Mesenteric fat pad (tissue), 1 donor: Measurements from ENCODE around the gene CSH1. TPM values are rescaled to one million over a fixed set of nuclear protein-coding genes. Genes with fewer than 3 reads are reported as not detected.
"Not testable (repeated sequence)": the region's sequence is repeated elsewhere in the genome, so short reads cannot be mapped to it uniquely, and the experiment has no call there.

Experiments
- DNase-seq: peaks from one replicate; pipeline ENCODE4 v3.0.0-alpha.2; 2020; ENCODE audit warnings: low spot score
- total RNA-seq: library from RNA; stranded (reverse); fragmentation: NEBNext Ultra II Directional; extraction: Animal tissue kit (Norgen Biotek cat#: 25700); gene quantifications from one replicate; pipeline ENCODE4 v1.2.1, GENCODE V29; 2021
- donor health status: DM: yes; HTN: yes; CAD: no.

The CSH1 gene
- total RNA-seq, 1 donor from 2014 or later: not detected

- not testable (repeated sequence) for DNase-seq
Observed at GRCh38 chr17:63904796-63905195, 8.4 kb upstream of the CSH1 start.

GRCh38 chr17:63903787-63904201, 7.4 kb upstream of the CSH1 start:
- not testable (repeated sequence) for DNase-seq

- not testable (repeated sequence) for DNase-seq
Observed at GRCh38 chr17:63901971-63902370, 5.6 kb upstream of the CSH1 start.

- not testable (repeated sequence) for DNase-seq
Observed at GRCh38 chr17:63898899-63899798, 2.8 kb upstream of the CSH1 start.

- DNase-seq: peak; percentile 37
Observed at GRCh38 chr17:63894821-63895220, 1.6 kb downstream of the CSH1 start.

- peak; percentile 65 for DNase-seq
Observed at GRCh38 chr17:63894021-63894420, 2.4 kb downstream of the CSH1 start.

GRCh38 chr17:63892316-63893037, 3.9 kb downstream of the CSH1 start:
- DNase-seq: not testable (repeated sequence)

- peak; percentile 57 for DNase-seq
Observed at GRCh38 chr17:63889026-63889848, 7.1 kb downstream of the CSH1 start.

GRCh38 chr17:63885119-63885518, 11.3 kb downstream of the CSH1 start:
- DNase-seq: not testable (repeated sequence)

DNA sequence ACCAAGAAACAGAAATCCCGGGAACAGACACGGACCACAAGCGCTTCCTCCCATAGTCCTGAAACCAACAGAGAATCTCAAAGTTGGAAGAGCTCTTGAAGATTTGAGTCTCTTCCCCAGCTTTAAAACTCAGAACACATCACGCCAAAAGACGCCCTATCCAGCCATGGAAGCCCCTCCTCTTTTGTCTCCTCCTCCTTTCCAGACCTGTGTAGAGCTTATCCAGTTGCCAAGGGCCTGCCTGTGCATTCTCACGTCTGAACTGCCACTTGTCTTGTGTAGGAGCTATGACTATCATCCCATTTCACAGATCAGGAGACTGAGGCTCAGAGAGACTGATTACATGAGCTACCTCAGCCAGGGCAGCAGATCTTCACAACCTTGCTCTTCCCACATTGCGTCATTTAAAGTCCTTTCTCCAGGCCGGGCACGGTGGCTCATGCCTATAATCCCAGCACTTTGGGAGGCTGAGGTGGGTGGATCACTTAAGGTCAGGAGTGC, 13.7 kb downstream of the CSH1 start:
- not testable (repeated sequence) for DNase-seq

DNA sequence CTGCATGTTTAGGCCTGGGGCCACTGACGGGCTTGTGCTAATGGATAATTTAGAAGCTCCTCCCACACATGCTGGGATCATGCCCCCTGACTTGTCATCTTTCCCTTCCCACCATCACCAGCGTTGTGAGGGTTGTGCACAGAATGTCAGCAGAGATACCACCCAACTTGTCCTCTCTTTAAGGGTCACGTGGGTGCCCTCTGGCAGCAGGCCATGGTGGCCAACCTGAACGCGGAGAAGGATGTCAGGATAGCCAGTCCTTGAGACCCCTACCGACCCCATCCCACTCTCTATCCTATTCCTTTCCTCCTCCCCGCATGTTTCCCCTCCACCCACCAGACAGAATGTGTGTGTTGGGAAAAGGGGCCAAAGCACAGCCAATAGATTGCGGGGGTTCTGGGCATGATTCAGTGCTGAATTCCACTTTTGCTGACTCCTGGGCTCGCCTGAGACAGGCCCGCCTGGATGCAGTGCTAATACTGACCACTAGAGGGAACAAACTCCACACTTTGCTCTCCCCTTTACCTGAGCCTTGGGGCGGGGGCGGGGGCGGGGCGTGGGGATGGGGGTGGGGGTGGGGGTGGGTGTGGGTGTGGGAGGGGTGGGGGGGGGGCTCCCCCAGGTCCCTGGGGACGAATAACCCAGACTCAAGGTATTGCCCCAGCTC, 14.3 kb downstream of the CSH1 start, which contains the start of gene GH2:
GH2 (minus strand) TSS at position 10 of the 667 bp plus-strand sequence. CDS start 143 bp downstream, outside the sequence.
- DNase-seq: no peak

DNA sequence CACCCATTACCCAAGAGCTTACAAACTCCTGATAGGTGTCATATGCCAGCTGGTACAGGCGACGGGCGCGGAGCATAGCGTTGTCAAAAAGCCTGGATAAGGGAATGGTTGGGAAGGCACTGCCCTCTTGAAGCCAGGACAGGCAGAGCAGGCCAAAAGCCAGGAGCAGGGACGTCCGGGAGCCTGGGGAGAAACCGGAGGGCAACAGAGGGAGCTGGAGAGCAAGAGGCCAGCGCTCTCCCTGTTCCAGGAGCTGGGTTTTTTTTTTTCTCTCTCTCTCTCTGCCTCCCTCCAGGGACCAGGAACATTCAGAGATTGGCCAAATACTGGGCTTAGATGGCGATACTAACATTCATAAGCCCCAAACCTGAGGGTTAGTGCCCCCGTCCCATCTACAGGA, 15.0 kb downstream of the CSH1 start:
- DNase-seq: not testable (repeated sequence)

DNA sequence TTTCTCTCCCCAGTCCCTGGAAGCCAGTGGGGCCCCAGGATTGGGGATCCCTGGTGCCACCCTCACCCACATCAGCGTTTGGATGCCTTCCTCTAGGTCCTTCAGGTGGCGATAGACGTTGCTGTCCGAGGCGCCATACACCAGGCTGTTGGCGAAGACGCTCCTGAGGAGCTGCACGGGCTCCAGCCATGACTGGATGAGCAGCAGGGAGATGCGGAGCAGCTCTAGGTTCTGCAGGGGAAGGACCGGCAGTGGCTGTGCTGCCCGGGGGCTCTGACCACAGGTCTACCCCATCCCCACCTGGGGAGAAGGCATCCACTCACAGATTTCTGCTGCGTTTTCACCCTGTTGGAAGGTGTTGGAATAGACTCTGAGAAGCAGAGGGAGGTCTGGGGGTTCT, 15.7 kb downstream of the CSH1 start:
- DNase-seq: no peak

DNA sequence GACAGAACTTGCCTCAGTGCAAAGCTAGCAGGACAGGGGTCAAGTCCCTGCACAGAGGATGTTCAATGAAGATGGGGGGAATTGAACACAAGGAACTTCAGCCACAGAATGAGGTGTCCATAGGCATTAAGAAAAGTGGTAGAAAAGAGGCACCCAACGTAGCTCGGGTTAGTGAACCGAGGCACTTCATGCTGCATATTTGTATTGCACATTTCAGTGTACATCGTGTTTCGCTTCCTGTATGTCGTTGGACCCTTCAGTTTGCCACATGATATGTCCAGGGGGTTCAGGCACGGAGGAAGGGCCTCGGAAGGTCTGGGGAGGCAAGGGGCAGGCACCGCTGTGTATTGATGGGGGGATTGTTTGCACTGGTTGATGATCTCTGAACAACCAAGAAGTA, 18.0 kb downstream of the CSH1 start:
- DNase-seq: not testable (repeated sequence)

GRCh38 chr17:63874693-63875092, 21.7 kb downstream of the CSH1 start:
- not testable (repeated sequence) for DNase-seq

GRCh38 chr17:63874061-63874626, 22.2 kb downstream of the CSH1 start:
- not testable (repeated sequence) for DNase-seq

DNA sequence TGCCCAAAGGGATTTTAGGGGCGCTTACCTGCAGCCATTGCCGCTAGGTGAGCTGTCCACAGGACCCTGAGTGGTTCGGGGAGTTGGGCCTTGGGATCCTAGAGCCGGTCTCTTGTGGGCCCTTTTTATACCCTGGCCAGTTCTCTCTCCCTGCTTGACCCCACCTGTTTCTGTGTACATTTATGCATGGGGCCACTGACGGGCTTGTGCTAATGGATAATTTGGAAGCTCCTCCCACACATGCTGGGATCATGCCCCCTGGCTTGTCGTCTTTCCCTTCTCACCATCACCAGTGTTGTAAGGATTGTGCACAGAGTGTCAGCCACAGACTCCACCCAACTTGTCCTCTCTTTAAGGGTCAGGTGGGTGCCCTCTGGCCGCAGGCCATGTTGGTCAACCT, 22.8 kb downstream of the CSH1 start, which contains the start of gene CSH2:
CSH2 (minus strand) TSS at position 101 of the 400 bp plus-strand sequence; CDS start at position 38, 63 bp downstream.
- not testable (repeated sequence) for DNase-seq

DNA sequence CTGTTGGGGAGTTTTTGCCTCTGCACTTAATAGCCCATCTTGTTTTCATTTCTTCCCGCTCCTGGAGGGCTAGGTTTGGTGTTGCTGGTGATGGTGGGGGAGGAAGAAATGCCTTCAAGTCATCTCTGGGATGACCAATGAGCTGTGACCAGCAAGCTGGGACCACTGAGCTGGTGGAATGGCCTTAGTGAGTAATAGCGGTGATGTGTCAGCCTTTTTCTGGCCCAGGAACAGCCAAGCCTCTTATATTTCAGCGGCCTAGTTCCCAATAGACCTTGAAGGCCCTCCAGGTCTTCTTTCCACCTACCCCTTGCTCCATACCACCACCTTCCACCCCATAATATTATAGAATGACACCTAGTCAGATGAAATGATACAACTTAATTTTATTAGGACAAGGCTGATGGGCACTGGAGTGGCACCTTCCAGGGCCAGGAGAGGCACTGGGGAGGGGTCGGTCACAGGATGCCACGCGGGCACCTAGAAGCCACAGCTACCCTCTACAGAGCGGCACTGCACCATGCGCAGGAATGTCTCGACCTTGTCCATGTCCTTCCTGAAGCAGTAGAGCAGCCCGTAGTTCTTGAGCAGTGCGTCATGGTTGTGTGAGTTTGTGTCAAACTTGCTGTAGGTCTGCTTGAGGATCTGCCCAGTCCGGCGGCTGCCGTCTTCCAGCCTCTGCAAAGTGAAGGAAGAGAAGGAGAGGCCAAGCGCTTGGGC, 24.6 kb downstream of the CSH1 start:
- DNase-seq: not testable (repeated sequence)

DNA sequence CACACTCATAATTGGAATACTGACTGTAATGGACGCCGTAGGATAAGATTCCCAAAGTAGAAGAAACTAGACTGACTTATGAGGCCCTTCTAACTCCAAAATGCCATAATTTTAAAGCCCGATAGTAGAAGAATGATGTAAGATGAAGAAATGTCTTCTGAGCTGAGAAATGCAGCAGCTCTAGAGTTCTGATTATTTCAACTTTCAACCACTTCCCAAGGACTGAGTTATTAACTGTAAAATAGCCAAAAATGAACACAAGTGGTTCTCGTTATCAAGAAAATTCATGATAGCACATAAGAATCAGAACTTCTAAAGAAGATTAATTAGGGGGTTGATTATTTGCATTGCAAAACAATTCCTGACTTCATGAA, 26.1 kb downstream of the CSH1 start:
- DNase-seq: not testable (repeated sequence)
